GM21786 (cell line): ENCODE data around the gene NKAIN2.
"Not testable (repeated sequence)": the region's sequence is repeated elsewhere in the genome, so short reads cannot be mapped to it uniquely, and the experiment has no call there.

Experiments used
- ATAC-seq: cut with Tn5 transposase; IDR thresholded peaks from one replicate; pipeline ENCODE4 v1.9.1; 2021; ENCODE audit not compliant: unreplicated experiment

The NKAIN2 gene

DNA sequence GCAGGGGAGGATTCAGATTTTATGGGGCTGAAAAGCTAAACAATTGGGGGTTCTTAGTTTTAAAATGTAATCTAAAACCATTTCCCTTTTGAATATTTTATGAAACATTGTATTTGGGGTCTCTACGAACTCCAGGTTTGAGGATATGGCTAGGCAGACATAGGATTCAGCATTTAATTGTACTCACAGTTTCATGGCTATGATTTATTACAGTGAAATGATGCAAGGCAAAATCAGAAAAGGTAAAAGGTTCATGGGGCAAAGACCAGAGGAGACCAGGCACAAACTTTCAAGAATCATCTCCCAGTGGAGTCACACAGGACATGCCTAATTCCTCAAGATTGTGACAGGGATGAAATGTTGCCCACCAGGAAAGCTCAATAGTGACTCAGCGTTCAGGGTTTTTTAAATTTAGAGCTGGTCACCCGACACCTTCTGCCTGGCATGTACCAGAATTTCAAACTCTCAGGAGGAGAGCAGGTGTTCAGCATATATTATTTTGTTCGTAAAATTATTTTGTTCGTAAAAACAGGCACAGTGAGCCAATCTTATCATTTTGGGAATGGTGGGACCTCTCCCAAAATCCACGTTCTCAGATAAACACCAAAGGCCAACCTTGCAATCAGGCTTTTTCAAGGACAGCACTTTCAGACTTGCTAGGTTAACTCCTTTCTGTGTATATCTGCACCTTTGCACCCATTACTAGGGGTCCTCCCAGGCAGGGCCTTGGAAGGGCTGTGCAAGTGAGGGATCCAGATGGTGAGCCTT, 270.3 kb downstream of the NKAIN2 start:
- ATAC-seq, result no peak

DNA sequence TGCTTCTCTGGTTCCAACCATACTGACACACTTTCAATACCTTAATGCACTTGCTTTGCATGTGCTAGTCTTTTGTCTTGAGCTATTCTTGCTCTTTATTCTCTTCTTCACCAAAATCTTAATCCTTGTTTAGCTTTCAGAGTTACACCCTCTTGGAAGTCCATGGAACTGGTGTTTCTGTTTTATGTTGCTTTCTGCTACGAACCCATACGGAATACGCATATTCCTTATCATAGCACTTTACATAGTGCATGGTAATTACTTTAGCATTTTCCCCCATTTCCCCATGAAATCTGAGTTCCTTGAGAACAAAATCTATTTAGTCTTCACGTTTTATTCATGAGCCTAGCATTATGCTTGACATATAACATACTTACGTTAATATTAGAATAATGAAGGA, 270.9 kb downstream of the NKAIN2 start:
- ATAC-seq, result no peak

DNA sequence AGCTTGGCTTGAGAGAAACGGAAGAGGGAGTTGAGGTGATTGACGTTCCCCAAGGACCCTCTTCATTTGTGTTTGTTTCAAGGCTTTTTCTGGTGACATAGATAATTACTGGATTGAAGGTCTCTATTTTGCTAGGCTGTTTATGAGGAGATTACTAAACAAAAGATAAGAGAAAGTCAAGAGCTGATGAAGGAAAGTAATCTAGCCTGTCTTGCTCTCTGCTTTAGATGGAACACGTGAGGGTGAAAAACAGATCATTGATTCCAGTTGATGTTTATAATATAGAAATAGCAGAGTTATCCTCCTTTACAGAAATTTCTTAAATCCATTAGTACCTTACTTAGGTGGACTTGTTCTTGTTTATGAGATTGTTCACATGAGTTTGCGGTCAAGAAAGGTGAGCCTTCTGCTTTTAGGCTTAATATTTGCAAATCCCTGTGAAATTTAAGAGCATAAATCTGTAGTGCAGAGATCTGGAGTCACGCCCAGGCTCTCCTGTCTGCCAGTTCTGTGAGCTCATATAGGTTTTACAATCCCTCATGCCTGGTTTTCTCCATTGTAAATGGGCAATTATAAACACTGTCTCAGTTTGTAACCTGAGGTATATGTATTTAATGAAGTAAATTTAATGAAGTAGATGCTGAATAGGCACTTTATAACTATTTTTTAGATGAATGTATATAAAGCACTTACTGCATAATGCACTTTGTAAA, 272.8 kb downstream of the NKAIN2 start:
- ATAC-seq, result no peak

DNA sequence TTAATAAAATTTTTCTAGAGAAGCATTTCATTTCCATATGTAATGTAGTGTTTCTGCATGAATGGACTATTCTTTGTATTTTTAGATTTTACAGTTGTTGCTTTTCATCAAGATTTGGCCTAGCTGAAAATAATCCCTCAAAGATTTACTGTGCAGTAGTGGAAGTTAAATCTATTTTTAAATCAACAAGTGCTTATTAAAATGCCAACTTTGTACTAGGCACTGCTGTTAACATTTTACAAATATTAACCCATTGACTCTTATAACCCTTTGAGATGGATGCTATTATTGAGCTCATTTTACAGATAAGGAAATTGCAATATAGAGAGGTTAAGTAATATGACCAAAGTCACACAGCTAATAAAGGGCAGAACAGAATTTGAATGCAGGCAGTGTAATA, 274.5 kb downstream of the NKAIN2 start:
- no peak for ATAC-seq

DNA sequence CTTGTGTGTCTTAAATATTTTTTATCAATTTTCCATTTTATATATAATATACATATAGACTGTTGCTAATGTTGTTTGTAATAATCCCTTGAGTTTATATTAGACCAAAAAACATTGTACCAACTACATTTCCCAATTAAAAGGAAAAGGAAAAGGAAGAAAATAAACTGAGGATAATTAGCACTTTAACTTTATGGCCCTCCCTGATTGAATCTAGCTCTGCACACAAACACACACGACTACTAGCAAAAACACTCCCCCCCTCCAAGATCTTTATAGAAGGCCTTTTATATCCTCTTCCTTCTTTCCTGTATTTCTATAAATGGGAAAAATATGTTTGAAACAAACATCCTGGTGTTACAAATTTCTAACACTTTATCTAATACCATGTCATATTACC, 276.8 kb downstream of the NKAIN2 start:
- ATAC-seq, result no peak

DNA sequence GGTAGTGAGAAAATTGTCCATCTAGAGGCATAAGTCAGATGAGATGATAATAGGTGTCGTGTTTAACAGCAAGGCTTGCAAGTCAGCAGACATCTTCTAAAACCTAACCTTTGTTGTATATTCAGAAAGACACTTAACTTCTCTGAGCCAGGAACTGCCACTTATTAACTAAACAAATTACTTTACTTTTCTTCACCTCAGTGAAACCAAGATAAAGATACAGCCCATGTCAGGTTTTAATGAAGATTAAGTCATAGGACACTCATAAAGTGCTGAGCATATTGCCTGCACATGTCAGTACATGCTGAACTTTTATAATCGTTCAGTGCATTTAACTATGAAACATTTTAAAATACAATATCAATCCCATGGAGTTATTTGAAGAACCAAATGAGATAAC, 286.8 kb downstream of the NKAIN2 start:
- ATAC-seq, result no peak

DNA sequence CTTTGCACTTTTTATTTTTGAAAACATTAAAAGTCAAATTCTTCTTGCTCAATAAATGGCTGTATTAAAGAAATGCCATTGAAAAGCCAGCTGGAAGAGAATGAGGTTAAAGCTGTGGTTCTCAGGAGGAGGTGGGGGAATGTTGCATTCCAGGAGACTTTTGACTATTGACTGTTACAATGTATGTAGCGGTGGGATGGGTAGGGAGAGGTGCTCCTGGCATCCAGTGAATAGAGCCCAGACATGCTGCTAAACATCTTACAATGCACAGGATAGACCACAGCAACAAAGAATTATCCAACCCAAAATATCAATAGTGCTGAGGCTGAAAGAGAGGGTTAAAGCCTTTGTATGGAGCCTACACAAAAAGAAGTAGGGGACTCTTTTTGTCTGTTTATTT, 295.9 kb downstream of the NKAIN2 start:
- ATAC-seq, result no peak

DNA sequence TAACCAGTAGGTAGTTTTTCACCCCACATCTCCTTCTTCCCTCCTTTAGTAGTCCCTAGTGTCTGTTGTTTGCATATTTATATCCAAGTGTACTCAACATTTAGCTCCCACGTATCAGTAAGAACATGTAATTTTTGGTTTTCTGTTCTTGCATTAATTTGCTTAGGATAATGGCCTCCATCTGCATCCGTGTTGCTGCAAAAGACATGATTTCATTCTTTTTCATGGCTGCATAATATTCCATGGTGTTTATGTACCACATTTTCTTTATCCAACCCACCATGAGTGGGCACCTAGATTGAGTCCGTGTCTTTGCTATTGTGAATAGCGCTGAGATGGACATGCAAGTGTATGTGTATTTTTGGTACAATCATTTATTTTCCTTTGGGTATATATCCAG, 306.8 kb downstream of the NKAIN2 start:
- ATAC-seq, result no peak

DNA sequence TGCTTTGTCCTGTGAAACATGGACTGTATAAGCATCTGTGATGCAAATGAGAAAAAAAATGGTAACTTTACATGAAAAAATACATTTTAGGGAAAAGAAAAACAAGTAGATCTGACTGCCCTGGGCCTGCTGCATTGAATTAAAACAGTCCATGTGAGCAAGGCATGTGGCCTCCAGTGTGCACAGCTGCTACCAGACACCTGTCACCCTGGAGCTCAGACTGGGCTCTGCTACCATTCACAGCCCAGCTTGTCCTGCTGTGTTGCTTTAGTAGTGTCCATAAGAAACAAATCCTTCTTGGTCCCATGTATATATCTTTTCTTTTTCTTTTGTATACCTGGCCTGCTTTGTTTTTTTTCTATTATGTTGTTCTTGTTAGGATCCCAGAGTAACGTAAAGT, 315.9 kb downstream of the NKAIN2 start:
- ATAC-seq, result no peak

DNA sequence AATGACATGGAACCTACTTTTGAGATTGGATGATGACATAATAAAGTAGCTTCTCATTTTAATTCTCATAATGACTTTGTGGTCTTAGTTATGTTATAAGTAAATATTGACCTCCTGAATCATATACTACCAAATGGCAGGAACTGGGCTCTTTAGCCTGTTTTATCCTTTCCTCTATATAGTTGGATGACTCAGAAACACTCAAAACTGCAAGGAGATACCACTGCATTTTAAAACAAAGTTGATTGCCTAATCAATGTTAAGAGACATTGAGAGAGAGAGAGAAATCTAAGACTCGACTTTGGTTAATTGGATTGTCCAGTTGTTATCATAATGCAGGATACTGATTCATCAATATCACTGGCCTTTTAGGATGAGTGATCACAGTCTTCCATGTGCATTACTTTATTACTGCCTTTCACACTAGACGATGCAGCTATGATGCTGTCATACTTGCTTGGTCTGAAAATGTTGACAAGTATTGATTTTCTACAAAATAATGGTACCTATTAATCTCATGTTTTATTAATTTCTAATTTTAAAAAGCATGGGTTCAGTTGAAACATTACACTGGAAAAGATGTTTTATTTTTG, 320.0 kb downstream of the NKAIN2 start:
- ATAC-seq, result no peak

DNA sequence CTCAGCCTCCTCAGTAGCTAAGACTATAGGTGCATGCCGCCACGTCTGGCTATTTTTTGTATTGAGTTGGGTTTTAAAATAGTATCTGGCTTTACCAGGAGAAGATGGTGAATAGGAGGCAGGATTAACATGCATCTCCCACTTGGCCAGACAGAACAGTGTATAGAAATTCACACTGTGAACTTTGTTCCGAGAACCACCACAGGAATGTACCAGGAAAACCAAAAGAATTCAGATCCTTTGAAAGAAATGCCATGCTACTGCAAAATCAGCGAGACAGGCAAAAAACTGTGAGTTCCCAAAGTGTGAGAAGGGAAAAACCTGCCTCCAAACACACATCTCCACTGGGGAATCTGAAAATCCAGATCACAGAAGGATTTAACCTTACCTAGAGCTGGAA, 327.6 kb downstream of the NKAIN2 start:
- ATAC-seq, result no peak

DNA sequence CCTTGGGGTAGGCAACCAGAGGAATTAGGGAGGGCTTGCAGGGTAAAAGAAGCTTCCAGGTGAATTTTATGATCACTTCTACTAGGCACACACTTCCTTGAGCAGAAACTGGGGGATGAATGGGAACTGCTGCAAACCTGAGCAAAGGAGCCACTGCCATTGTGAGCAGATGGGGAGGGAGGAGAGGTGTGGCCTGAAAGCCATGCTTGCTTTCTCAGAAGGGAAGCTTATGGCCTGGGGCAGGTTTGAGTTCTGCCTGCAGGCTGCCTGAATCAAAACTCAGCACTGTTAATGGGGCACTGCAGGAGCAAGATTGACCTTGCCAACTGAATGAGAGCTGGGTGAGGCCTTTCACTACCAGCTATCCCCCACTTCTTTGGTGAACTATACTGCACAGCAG, 328.1 kb downstream of the NKAIN2 start:
- ATAC-seq, result no peak

DNA sequence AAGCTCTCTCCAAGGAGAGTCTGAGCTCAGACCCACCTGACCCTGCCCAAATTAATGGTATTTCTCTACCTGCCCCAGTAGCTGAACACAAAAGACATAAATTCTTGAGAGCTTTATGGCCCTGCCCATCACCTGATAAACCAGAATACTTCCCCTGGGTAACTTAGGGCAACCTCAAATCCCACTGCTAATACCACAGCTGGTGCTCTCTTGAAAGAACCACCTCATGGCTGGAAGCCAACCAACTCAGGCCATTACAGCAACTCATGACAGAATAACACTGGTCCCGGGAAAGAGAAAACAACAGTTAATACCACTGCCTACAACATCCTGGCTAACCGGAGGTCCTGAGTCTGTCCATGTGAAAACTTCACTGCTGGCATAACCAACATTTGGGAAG, 328.6 kb downstream of the NKAIN2 start:
- no peak for ATAC-seq

DNA sequence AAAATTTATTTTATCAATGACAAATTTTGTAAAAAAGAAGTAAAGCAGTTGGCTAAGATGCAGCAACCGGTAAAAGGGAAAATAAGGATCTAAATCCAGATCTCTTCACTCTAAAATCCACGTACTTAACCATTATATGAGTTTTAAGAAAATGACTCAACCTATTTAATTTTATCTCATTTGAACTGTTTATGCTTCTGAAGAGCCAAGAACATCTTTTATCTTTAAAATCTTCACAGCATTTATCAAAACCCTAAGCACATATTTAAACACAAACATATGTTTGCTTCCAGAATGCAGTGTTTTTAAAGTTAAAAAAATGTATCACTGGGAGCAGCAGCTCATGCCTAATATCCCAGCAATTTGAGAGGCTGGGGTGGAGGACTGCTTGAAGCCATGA, 339.2 kb downstream of the NKAIN2 start:
- ATAC-seq, result no peak

DNA sequence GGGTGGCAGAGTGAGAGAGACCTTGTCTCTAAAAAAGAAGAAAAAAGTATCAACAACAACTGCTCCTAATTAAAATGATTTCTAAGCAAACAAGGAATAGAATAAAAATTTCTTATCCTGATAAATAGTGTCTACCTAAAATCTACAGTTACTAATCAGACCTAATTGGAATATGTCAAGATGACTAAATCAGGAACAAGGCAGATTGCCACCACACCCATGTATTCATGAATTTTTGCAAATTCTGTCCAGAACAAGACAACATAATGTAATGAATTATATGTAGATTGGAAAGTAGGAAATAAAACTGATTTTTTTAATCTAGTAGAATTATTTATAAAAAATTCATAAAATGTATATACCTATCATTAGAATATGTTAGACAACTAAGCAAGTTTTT, 339.8 kb downstream of the NKAIN2 start:
- no peak for ATAC-seq

DNA sequence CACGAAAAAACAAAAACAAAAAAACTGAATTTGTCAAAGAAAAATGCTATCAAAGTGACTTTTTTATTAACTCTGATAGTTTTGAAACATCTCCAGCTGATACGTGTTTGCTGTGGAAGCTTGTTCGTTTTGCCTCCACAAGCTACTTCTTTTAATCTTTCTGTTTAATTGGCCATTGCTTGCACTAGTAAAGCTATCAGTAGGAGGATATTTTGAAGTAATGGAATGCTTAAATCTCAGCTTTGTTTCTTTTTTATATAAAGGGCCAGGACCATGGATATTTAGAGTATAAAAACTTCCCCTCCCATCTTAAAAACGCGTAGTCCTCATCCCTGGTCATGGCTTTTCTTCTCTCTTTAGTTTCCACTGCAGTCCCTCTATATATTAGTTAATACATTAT, 344.0 kb downstream of the NKAIN2 start:
- ATAC-seq, result no peak

DNA sequence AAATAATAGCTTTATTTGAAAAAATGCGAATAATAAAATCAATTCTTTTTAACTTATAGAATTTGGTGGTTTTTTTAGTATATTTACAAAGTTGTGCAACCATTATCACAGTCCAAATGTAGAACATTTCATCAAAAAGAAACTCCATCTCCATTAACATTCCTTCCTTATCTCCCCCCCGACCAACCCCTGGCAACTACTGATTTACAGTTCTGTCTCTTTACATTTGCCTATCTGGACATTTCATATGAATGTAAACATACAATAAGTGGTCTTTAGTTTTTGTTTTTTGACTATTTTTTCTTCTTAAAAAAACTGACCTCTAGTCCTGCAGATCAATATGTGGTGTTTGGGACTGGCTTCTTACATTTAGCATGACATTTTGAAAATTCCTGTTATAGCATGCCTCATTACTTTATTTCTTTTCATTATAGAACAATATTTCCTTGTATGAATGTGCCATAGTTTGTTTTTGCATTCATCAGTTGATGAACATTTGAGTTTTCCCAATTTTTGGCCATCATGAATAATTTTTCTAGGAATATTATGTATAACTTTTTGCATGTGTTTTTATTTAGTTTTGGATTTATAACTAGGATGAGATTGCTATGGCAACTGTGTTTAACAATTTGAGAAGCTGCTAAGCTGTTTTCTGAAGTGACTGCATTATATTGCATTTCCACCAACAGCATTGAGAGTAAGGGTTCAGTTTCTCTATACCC, 344.7 kb downstream of the NKAIN2 start:
- ATAC-seq, result no peak

DNA sequence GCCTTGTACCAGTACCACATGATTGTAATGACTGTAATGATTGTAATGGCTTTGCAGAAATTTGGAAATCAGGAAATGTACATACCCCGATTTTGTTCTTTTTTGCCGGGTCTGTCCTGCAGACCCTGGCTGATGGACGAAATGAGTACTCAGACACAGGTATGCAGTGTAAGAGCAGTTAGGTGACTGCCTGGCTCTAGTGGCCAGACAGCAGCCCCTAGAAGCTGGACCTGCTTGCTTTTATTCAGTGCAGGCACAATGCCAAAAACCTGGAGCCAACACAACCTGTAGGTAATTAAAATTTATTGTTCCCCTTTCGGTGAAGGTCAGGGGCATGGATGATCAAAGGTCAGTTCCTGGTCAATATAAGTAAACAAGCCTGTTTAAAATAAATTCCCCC, 346.0 kb downstream of the NKAIN2 start:
- ATAC-seq, result no peak

DNA sequence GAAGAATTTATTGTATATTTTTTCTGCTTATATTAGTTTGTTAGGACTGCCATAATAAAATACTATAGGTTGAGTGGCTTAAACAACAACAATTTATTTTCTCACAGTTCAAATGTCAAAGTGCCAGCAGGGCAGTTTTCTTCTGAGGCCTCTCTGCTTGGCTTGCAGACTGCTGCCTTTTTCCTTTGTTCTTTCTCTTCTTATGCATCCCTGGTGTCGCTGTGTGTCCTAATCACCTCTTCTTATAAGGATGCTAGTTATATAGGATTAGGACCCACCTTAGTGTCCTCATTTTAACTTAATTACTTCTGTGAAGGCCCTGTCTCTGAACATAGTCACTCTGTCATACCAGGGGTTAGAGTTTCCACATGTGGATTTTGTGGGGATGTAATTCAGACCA, 354.4 kb downstream of the NKAIN2 start:
- no peak for ATAC-seq

DNA sequence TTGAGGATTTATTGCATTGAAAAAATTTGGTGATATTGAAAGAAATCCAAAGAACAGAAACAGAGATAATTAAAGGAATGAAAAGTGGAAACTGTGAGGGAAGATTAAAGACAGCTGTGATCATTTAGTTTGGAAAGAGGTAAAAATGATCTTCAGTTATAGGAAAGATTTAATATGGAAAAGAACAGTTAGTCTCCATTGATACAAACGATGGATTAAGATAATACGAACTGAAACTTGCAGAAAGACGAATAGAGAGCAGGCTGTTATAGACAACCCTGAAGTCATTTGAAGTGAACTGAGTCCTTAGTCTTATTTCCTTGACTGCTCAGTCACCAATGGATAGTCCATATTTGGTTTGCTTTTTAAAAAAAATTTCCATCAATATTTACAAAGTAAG, 360.0 kb downstream of the NKAIN2 start:
- no peak for ATAC-seq

DNA sequence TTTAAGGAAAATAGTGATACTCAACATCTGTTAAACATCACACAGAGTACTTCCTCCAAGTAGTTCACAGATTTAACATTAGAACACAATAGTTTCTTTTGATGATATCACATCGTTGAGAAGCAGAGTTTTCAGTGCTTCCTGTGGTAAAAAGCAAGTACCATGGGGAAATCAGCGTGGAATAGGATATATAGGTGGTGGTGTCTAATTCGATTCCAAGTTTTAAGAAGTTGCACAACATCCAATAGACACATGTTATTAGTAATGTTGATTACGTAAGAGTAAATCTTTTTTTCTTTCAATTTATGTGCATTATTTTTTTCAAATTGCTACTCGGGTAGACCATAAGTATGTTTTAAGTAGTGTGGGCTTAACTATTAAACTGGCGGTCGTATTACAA, 360.7 kb downstream of the NKAIN2 start:
- ATAC-seq, result no peak

DNA sequence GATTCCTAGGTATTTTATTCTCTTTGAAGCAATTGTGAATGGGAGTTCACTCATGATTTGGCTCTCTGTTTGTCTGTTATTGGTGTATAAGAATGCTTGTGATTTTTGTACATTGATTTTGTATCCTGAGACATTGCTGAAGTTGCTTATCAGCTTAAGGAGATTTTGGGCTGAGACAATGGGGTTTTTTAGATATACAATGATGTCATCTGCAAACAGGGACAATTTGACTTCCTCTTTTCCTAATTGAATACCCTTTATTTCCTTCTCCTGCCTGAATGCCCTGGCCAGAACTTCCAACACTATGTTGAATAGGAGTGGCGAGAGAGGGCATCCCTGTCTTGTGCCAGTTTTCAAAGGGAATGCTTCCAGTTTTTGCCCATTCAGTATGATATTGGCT, 363.6 kb downstream of the NKAIN2 start:
- ATAC-seq, result not testable (repeated sequence)
